ENCODE measurements around the gene LASP1.
"Not testable (repeated sequence)": the region's sequence is repeated elsewhere in the genome, so short reads cannot be mapped to it uniquely, and the experiment has no call there.

LASP1 gene, protein sequence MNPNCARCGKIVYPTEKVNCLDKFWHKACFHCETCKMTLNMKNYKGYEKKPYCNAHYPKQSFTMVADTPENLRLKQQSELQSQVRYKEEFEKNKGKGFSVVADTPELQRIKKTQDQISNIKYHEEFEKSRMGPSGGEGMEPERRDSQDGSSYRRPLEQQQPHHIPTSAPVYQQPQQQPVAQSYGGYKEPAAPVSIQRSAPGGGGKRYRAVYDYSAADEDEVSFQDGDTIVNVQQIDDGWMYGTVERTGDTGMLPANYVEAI

GRCh38 chr17:38869526-38870258 is at the start of gene LASP1:
LASP1 (plus strand) TSS chr17:38870058; CDS start chr17:38870190, 132 bp downstream.
- peak; percentile 46 to 79 for DNase-seq

GRCh38 chr17:38824899-38825761 is 44.7 kb upstream of the LASP1 start, which contains the start of gene CWC25:
CWC25 (minus strand) TSS chr17:38825321; CDS start chr17:38825183, 138 bp downstream.
- peak; percentile 81 to 83 for DNase-seq

DNA sequence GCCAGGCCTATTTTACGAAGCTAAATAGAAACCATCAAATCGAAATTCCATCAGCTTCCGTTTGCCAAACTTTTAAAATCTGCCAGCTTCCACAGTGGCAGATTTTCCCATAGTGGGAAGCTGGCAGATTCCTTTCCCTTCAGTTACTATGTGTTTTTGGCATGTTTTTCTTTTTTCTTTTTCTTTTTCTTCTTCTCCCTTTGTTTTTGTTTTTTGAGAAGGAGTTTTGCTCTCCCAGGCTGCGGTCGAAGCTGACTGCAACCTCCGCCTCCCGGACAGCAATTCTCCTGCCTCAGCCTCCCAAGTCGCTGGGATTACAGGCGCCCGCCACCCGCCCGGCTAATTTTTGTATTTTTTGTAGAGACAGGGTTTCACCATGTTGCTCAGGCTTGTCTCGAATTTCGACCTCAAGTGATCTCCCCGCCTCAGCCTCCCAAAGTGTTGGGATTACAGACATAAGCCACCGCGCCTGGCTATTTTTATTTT is 44.1 kb upstream of the LASP1 start:
- no peak for DNase-seq

DNA sequence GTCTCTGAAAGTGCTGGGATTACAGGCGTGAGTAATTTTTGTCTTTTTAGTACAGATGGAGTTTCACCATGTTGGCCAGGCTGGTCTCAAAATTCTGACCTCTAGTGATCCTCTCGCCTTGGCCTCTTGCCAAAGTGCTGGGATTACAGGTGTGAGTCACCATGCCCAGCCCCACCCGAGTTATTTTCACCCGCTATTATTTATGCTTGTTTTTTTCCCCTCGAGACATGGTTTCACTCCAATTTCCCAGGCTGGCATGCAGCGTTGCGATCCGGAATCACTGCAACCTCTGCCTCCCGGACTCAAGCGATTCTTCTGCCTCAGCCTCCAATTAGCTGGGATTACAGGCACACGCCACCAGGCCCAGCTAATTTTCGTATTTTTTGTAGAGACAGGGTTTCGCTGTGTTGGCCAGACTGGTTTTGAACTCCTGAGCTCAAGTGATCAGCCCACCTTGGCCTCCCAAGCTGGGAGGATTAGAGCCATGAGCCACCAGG is 25.5 kb upstream of the LASP1 start:
- no peak for DNase-seq

DNA sequence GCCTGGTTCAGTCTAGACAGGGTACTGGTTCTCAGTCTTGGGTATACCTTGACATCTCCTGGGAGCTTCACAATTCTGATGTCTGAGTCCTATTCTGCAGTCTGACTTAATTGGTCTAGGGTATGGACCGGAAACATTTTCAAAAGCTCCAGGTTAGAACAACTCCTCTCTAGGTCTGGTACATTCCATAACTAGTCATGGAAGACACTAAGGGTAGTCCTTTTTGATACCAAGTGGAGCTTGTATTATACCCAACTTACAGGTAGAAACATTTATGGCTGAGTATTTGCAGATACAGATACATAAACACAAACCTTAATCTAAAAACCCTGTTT is 21.3 kb upstream of the LASP1 start:
- no peak for DNase-seq

DNA sequence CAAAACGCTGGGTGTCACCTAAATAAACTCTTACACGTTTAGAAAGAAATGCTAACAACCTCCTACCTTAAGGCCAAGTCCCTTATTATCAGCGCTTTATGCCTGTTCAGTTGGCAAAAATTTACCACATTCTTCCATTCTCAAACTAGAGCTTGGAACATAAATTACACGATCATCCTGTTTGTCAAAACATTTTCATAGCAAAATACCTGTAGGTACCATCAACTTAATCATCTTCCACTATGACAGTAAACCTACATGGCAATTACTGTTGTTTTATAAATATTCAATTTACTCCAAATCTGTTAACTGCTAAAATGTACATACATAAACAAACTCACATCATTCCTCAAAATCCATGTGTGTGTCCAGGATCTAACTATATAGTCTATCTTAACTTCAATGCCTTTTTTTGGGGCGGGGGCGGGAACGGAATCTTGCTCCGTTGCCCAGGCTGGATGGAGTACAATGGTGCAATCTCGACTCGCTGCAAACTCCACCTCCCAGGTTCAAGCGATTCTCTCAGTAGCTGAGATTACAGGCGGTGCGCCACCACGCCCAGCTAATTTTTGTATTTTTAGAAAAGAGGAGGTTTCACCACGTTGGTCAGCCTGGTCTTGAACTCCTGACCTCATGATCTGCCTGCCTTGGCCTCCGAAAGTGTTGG is 20.8 kb upstream of the LASP1 start:
- no peak for DNase-seq

GRCh38 chr17:38850374-38850773 is 19.5 kb upstream of the LASP1 start:
- no peak for DNase-seq

GRCh38 chr17:38851434-38851833 is 18.4 kb upstream of the LASP1 start:
- DNase-seq = no peak

DNA sequence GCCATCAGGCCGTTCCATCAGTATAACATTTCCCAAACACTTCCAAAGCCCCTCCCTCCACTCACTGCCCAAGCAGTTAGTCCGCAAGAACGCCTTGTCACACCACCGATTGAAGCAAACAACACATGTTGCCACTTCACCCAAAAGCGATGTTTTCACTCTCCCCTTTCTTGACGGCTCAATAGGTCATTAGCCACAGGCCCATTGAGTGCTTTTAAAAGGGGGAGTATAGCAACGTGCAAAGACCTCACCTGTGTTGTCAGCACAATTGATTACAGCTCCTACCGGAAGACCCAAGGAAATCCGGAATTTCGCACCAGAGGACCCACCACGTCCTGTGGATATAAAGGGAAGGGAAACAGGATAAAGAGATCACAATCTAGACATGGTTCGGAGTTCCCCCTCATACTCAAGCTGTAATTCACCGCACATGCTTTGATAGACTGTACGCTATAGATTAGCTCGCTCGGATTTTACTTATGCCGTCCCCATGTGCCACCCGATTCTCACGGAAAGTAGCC is 17.0 kb upstream of the LASP1 start:
- DNase-seq = no peak

- DNase-seq = peak; percentile 94 to 96
Observed at GRCh38 chr17:38853292-38854219, 16.3 kb upstream of the LASP1 start, which contains the start of gene RPL23. RPL23 (minus strand) TSS chr17:38853721; CDS start chr17:38853710, 11 bp downstream.

- not testable (repeated sequence) for DNase-seq
Observed at GRCh38 chr17:38855101-38855714, 14.7 kb upstream of the LASP1 start.

GRCh38 chr17:38857271-38857670 is 12.6 kb upstream of the LASP1 start:
- DNase-seq = no peak

DNA sequence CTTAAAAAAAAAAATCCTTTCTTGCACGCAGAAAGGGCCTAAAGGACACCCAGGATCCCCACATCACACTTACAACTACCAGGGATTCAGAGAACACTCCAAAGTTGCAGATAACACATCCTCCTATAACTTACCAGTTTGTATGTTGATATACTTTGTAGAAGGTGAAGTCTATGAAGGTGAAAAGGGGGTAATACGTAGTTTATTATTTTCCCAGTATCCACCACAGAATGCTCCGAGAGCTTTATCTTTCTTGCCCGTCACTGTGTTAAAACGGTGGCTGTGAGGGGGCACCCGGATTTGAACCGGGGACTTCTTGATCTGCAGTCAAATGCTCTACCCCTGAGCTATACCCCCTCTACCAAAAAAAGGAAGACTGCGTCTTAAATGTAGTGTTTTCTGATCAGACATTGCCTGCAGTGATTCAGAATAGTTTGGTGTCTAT is 8.4 kb upstream of the LASP1 start:
- DNase-seq = no peak

DNA sequence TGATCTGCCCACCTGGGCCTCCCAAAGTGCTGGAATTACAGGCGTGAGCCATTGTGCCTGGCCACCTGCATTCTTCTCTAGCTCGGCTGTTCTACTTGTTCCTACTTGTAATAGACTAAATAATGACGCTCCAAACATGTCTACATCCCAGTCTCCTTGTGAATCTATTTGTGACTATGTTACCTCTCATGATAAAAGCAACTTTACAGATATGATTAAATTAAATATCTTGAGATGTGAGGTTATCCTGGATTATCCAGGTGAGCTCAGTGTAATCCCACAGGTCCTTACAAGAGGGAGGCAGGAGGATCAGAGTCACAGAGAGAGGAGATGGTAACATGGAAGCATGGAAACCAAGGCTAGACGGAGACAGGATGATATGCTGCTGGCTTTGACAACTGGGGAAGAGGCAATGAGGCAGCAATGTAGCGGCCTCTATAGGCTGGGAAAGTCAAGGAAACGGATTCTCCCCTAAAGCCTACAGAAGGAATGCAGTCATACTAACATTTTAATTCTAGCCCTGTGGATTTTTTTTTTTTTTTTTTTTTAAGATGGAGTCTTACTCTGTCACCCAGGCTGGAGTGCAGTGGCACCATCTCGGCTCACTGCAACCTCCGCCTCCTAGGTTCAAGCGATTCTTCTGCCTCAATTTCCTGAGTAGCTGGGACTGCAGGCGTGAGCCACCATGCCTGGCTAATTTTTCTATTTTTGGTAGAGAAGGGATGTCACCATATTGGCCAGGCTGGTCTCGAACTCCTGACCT is 5.0 kb upstream of the LASP1 start:
- DNase-seq = peak; percentile 40 to 54

GRCh38 chr17:38867179-38867967 is 2.5 kb upstream of the LASP1 start:
- DNase-seq = peak; percentile 68 to 74

DNA sequence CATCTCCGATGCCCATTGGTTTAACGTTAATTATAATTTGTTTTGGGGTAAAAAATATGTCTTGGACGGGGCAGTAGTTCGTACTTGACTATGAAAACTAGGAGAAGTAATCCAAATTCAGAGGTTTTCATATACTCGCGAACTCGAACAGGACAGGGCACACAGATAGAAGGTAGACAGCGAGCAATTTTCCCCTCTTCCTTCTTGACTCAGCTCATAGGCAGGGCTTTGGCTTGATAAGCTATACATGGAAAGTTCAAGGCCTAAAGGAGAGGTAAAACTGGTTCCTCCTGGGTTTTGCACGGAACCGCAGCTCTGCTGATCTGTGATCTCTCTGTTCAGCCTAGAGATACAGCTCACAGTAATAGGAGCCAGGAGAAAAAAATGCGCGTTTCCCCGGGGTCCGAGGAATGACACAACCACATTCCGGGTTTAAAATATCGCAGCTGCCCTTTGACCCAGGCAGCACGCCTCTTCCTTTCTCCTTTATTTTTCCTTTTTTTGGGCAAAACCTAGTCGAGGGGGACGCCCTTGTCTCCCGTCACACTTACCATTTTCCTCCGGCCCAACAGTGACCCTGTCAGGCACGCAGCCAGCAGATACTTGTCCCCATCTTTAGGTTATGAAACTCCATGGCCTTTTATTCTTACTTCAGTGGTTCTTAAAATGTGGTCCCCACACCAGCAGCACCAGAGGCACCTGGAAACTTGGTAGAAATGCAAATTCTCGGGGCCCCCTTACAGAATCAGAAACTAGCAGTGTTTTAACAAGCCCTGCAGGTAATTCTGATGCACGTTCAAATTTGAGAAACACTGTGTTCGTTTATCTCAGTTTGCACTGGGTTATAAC is 1.7 kb upstream of the LASP1 start:
- peak in 1 of 2 experiments; percentile 57 for DNase-seq

DNA sequence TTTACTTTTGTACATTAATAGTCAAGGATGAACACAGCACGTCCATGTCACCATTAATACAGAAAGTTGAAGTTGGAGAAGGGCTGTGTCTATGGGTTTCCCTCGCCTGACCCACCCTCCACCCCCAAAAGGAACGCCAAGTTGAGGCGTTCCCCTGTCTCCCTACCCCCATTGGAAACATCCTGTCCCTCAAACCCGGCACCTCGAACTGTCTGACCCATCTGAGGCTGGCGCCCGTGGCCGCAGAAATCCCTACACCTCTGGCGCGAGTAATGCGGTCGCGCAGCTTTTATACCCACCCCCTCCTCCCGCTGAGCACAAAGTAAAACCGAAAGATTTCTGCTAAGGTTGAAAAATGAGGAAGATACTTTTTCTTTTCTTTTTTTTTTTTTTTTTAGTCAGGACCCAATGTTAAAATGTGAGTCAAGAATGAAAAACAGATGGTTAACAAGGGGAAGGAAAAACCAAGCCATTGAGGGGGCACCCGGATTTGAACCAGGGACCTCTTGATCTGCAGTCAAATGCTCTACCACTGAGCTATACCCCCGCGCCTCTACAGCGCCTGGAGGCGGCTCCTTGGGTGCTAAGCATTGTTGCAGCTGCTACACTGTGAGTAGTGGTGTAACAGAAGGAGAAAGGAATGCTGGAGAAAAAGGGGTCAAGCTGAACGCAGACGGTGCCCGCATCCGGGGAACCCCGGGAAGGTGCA is 887 bp upstream of the LASP1 start:
- peak; percentile 81 to 85 for DNase-seq
